HuH-7 (cell line): Measurements from ENCODE around the gene E4F1.
A peak's percentile ranks its signal among the peaks of the same experiment; 100 is the strongest.
"Not testable (repeated sequence)": the region's sequence is repeated elsewhere in the genome, so short reads cannot be mapped to it uniquely, and the experiment has no call there.

Experiments used
- DNase-seq: peaks from one replicate; pipeline ENCODE4 v3.0.0; 2011; ENCODE audit warnings: low spot score

Gene E4F1

GRCh38 chr16:2231016-2231931 is 7.9 kb downstream of the E4F1 start:
- no peak for DNase-seq

GRCh38 chr16:2232094-2232990 is 9.0 kb downstream of the E4F1 start:
- DNase-seq: no peak

GRCh38 chr16:2233046-2233775 is 9.8 kb downstream of the E4F1 start:
- no peak for DNase-seq

- no peak for DNase-seq
Observed at GRCh38 chr16:2233872-2234812, 10.8 kb downstream of the E4F1 start.

- DNase-seq: no peak
Observed at GRCh38 chr16:2234813-2235170, 11.4 kb downstream of the E4F1 start.

- DNase-seq: no peak
Observed at GRCh38 chr16:2235234-2235651, 11.9 kb downstream of the E4F1 start.

- DNase-seq: no peak
Observed at GRCh38 chr16:2235695-2236336, 12.4 kb downstream of the E4F1 start.

- DNase-seq: no peak
Observed at GRCh38 chr16:2236337-2237101, 13.1 kb downstream of the E4F1 start, which contains the start of gene DNASE1L2. TSS of gene DNASE1L2 (plus strand) at chr16:2236444. CDS start at chr16:2236817, 373 bp downstream.

- no peak for DNase-seq
Observed at GRCh38 chr16:2237102-2237482, 13.7 kb downstream of the E4F1 start.

- DNase-seq: no peak
Observed at GRCh38 chr16:2237493-2238149, 14.2 kb downstream of the E4F1 start.

GRCh38 chr16:2238150-2238837 is 14.9 kb downstream of the E4F1 start:
- DNase-seq: no peak

- no peak for DNase-seq
Observed at GRCh38 chr16:2238838-2239675, 15.7 kb downstream of the E4F1 start.

- not testable (repeated sequence) for DNase-seq
Observed at GRCh38 chr16:2240331-2240730, 16.9 kb downstream of the E4F1 start.

- no peak for DNase-seq
Observed at GRCh38 chr16:2242598-2242997, 19.2 kb downstream of the E4F1 start.

GRCh38 chr16:2243031-2243528 is 19.7 kb downstream of the E4F1 start:
- DNase-seq: peak; percentile 73

- no peak for DNase-seq
Observed at GRCh38 chr16:2243781-2244180, 20.4 kb downstream of the E4F1 start.

- DNase-seq: no peak
Observed at GRCh38 chr16:2244301-2244700, 20.9 kb downstream of the E4F1 start.
